NCI-H460 (cell line): ENCODE data around the gene TMEM106A. TPM values are rescaled to one million over a fixed set of nuclear protein-coding genes. Genes with fewer than 3 reads are reported as not detected.
"Not testable (repeated sequence)": the region's sequence is repeated elsewhere in the genome, so short reads cannot be mapped to it uniquely, and the experiment has no call there.

ENCODE experiments used
- DNase-seq: peaks from one replicate; pipeline ENCODE4 v3.0.0-alpha.2; 2016; ENCODE audit warnings: low read depth; ENCODE audit errors: extremely low read depth
- polyA plus RNA-seq: library from polyadenylated mRNA; depleted of rRNA; stranded (reverse); fragments of >200 nt; gene quantifications from 2 replicates; pipeline ENCODE4 v1.2.3, GENCODE V29; 2014; cell fraction: nucleus; rRNA removed
- total RNA-seq: library from RNA; depleted of rRNA; stranded (reverse); fragments of >200 nt; shearing (Covaris generic); gene quantifications from 2 replicates; pipeline ENCODE4 v1.2.3, GENCODE V29; 2014; rRNA removed

Gene TMEM106A
- total RNA-seq = 2.0 and 2.5 TPM in 2 replicates
- 5.8 and 11.7 TPM in 2 replicates for polyA plus RNA-seq

GRCh38 chr17:43211480-43212402 lies at the start of gene TMEM106A:
TMEM106A (plus strand) TSS chr17:43211875; CDS start chr17:43213042, 1,167 bp downstream.
- peak; percentile 67 for DNase-seq

DNA sequence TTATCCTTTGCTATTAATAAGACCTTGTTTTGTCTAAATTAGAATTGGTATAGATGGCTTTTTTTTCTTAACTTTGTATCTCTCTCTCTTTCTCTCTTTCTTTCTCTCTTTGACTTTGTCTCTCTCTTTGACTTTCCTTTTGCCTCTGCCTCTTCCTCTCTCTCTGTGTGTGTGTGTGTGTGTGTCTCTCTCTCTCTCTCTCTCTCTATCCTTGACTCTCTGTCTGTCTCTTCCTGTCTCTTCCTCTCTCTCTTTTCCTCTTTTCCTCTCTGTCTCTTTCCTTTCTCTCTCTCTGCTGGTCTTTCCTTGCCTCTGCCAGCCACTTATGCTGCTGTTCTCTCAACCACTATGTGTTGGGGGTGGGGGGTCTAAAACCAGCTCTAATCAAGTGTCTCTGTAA lies 45.7 kb upstream of the TMEM106A start:
- DNase-seq = not testable (repeated sequence)

DNA sequence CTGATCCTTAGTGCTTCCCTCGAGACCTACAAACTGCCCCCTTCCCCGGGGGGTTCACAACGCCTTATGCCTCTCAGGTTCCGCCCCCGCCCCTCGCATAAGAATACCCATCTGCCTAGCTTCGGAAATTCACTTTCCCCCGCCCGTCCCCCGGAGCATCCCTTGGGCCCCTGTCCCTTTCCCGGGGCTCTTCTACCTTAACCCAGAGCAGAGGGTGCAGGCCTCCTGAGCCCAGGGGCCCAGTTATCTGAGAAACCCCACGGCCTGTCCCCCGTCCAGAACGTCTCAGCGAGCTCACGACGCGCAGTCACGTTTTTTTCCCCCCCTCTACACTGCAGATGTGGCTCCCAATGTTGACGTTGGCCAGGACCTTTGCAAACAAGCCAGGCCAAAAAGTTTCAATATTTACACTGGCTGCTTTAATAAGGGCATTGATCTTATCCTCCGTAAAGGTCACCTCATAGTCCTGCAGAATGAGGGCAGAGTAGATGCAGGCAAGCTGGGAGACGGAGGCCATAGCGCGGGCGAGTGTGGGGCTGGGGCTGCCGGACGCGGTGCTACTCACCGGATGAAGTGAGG lies 42.0 kb upstream of the TMEM106A start:
- no peak for DNase-seq

- DNase-seq = peak; percentile 97
These were observed 41.4 kb upstream of the TMEM106A start for GRCh38 chr17:43170140-43170765.

DNA sequence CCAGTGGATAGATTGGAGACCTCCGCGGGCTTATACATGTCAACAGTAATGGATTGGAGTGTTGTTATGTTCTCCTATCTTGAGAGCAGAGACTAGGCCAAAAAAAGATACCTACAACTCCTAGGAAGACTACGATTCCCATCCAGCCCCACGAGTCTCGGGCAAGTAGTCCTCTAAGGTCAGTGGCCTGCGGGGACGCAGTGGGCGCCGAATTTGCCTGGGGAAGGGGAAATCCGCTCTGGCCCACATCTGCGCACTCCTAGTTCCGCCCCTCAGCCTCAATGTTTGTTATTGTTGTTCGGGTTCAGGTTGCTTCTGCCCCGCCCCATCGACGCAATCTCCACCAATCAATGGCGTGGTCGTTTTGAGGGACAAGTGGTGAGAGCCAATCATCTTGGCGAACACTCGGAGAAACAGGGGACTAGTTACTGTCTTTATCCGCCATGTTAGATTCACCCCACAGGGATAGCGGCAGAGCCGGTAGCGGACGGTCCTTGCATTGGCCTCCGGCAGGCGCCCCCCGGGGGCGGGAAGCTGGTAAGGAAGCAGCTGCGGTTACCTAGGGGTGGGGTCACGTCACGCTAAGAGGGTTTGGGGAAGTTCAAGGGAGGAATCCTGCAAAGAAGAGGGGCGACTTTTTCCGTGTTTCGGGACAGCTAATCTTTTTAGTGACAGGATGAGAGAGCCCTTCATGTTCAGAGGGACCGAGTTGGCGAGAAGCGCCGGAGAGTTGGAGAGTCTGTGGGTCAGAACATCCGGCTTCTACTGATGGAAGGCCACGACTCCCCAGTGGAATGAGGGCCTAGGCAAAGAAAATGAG lies 40.7 kb upstream of the TMEM106A start, which contains the start of gene NBR1:
NBR1 (plus strand) TSS at position 449 of the 820 bp plus-strand sequence. CDS start 4,586 bp downstream, outside the sequence.
- DNase-seq = peak; percentile 99

DNA sequence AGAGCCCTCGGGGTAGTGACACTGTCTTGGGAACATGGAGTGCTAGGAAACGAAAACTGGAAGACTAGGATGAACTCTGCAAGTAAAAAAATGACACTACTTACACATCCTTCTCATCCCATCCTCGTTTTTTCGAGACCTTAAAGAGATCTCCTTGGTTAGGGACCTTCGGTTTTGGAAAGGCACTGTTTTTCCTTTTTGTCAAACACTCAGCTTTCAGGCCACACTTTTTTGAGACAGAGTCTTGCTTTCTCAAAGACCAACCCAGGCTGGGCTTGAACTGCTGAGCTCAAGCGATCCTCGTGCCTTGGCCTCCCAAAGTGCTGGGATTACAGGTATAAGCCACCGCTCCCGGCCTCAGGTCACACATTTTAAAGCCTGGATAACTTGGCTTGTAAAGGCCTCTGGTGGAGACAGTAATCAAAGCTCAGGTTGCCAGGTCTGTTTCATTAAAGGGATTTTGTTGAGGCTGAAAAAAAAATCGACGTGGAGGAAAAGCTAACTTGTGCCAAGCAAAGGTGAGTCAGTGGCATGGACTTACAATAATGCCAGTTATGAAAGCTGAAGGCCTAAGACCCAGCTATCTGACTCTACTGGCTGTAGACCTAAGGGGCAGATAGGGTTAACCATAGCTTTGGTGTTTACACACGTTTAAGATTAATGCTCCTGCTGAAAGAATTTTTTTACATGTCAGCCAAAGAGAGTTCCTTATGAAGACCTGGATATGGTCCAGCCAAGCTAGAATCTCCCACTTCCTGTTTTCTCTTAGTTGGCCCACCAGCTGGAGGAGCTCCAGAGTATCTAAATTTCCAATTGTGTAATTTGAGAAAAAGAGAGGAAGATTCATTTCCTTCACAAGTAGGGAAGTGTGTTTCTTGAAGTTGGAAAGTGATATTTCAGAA lies 39.8 kb upstream of the TMEM106A start:
- peak; percentile 27 for DNase-seq

DNA sequence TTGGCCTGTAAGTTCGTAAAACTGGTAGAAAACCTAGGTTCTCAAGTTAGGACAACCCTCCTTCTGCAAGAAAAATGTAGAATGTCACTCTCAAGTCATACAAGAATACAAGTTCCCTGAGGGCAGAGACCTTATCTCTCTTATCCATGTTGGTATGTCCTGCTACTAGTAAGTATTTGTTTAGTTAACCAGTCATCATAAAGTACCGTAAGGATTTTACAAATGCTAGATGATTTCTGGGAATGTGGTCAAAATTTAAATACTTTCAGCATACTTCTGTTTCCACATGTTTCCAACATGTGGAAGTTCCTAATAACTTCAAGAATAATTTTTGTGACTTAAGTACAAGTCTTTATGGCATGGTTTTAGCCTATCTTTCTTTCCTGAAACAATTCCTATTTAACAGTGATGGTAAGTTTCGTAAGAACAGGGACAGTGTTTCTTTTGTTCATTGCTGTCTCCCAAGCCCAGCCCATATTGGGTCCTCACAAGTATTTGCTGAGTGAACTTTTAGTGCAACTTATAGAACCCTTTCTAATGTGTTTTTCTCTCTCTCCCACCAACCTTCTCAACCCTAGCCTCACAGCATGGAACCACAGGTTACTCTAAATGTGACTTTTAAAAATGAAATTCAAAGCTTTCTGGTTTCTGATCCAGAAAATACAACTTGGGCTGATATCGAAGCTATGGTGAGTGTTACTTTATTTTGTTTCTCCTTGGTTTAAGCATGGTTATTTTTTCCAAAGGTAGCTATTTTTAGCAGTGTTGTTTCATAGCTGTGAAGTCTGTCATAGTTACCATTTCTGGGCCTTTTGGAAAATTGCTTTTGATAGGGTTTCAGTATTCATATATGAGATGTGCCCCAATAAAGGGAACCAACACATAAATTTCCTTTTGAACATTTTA lies 36.2 kb upstream of the TMEM106A start:
- no peak for DNase-seq

- no peak for DNase-seq
These were observed 35.5 kb upstream of the TMEM106A start for GRCh38 chr17:43176119-43176570.

GRCh38 chr17:43183921-43184320 lies 27.8 kb upstream of the TMEM106A start:
- no peak for DNase-seq

DNA sequence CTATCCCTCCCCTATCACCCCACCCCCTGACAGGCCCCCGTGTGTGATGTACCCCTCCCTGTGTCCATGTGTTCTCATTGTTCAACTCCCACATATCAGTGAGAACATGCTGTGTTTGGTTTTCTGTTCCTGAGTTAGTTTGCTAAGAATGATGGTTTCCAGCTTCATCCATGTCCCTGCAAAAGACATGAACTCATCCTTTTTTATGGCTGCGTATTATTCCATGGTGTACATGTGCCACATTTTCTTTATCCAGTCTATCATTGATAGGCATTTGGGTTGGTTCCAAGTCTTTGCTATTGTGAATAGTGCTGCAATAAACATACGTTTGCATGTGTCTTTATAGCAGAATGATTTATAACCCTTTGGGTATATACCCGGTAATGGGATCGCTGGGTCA lies 25.0 kb upstream of the TMEM106A start:
- not testable (repeated sequence) for DNase-seq

- DNase-seq = no peak
These were observed 18.4 kb upstream of the TMEM106A start for GRCh38 chr17:43193251-43193650.

DNA sequence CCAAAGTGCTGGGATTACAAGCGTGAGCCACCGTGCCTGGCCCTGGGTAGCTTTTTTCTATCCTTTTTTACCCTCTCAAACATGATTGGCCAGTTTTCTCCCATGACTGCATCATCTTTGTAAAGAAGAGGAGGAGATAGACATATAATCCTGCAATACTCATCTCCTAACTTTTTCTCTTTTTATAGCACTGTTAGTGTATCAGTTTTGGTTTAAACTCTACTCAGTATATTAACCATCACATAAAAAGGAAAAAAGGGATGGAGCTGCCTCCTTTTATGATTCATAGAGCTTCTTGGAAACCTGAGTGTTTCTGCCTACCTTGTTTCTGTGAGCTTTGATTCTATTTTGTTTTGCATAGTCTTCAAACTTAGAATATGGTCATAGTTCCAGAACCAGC lies 12.0 kb upstream of the TMEM106A start:
- no peak for DNase-seq

DNA sequence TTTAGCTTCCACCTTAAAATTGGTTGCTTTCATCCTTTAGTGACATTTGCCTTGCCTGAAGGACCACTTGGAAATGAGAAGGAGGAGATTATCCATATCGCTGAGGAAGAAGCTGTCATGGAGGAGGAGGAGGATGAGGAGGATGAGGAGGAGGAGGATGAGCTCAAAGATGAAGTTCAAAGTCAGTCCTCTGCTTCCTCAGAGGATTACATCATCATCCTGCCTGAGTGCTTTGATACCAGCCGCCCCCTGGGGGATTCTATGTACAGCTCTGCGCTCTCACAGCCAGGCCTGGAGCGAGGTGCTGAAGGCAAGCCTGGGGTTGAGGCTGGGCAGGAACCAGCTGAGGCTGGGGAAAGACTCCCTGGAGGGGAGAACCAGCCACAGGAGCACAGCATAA lies 11.5 kb upstream of the TMEM106A start:
- no peak for DNase-seq

DNA sequence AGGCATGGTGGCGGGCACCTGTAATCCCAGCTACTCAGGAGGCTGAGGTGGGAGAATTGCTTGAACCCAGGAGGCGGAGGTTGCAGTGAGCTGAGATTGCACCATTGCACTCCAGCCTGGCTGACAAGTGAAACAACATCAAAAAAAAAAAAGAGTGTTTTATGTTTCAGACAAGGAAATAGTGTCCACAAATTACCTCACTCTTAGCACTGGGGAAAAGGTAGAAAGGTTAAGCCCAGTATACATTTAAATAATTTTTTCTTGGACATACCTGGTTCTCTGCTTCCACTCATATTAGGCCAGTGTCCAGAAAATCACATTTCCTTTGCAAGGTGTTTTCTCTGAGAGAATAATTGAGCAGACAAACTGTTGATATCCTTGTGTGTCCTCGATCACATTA lies 8.7 kb upstream of the TMEM106A start:
- DNase-seq = not testable (repeated sequence)

DNA sequence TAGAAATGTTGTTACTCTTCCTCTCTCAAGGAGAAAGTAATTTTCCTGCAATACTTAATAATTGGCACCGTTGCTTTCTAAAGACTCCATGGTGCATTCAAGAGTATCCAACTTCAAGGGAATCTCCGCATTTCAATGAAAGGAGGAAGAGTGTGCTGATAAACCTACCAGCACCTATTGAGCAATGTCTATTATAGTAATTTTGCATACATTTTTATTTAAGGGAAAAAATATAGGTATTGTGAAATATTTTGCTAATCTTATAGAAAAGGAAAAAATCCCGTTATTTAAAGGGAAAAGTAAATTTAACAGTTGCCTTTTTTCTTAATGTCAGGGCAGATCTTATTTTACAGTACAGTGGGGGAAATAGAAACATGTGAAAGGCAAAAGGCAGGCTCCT lies 1.1 kb upstream of the TMEM106A start:
- no peak for DNase-seq

- no peak for DNase-seq
These were observed 574 bp upstream of the TMEM106A start for GRCh38 chr17:43211123-43211479.

DNA sequence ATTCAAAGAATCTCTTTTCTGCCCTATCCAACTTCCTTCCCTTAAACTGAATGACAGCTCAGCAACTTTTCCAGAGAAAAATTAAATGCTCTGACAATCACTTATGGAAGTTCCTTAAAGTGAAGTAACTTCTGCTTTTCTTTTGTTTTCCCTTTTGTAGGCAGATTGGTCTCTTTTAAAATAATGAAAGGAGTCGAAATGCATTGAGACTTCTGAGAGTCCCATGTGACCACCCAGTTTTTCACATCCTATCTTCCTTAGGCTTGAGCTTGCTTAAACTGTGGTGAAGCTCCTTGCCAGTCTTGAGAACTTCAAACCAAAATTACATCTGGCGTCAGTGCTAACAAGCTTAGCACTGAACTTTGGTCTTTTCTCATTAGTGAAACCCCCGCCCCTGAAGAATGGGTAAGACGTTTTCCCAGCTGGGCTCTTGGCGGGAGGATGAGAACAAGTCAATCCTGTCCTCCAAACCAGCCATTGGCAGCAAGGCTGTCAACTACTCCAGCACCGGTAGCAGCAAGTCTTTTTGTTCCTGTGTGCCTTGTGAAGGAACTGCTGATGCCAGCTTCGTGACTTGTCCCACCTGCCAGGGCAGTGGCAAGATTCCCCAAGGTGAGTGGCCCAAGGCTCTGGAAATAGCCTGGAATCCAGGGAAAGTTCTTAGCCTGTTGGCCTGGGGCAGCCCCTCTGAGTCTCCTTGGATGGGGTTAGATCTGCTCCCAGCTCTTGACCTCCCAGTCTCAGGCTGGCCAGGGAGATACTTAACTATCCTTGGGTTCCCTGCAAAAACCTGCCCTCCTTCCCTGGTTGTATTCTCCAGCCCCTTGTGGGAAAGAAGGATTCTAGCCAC lies 1.2 kb downstream of the TMEM106A start:
- DNase-seq = no peak
